Cardiac muscle cell (in vitro differentiated cells and primary cell): ENCODE data around the gene EPN1. TPM values are rescaled to one million over a fixed set of nuclear protein-coding genes. Genes with fewer than 3 reads are reported as not detected.
A peak's percentile ranks its signal among the peaks of the same experiment; 100 is the strongest.

Source experiments
- DNase-seq, 2 donors: peaks; one replicate each; pipeline versions ENCODE4 v3.0.0 to v3.0.0-alpha.2; 2010 to 2017; ENCODE audit warnings: low read depth in 1 of 2, low spot score in 1 of 2
- H3K27ac ChIP-seq: fragments of 200-600 bp; sonication (generic); 2 replicates; pipeline ENCODE4 v1.5.1; 2016
- H3K27me3 ChIP-seq: fragments of 200-600 bp; sonication (generic); 2 replicates; pipeline ENCODE4 v1.6.0; 2016; ENCODE audit warnings: control low read depth
- H3K36me3 ChIP-seq: fragments of 200-600 bp; sonication (generic); 2 replicates; pipeline ENCODE4 v1.5.1; 2016; ENCODE audit warnings: control low read depth
- H3K4me1 ChIP-seq: fragments of 200-600 bp; sonication (generic); 2 replicates; pipeline ENCODE4 v1.8.1; 2017; ENCODE audit warnings: low read depth, mild to moderate bottlenecking, mixed run types
- H3K4me3 ChIP-seq: fragments of 200-600 bp; sonication (generic); 2 replicates; pipeline ENCODE4 v1.5.1; 2016; ENCODE audit warnings: mild to moderate bottlenecking
- H3K9me3 ChIP-seq: fragments of 200-600 bp; sonication (generic); 2 replicates; pipeline ENCODE4 v1.5.1; 2017; ENCODE audit warnings: low read depth, mild to moderate bottlenecking, control low read depth
- CTCF ChIP-seq: IDR thresholded peaks from 2 replicates; pipeline ENCODE4 v1.5.1; 2012; ENCODE audit warnings: low read depth, mild to moderate bottlenecking, low read length
- polyA plus RNA-seq: library from polyadenylated mRNA; unstranded; fragments of >200 nt; fragmentation: Nextera tagmentation; extraction: Ambion mirVana; gene quantifications from 2 replicates; pipeline ENCODE4 v1.2.1, GENCODE V29; 2016
- total RNA-seq: library from RNA; depleted of rRNA; stranded (reverse); fragments of >200 nt; gene quantifications from 2 replicates; pipeline ENCODE4 v1.2.3, GENCODE V29; 2016

The EPN1 gene
- total and polyA plus RNA-seq, 2 experiments from 2014 or later, result 164 to 173 TPM

GRCh38 chr19:55640577-55641425, 34.2 kb upstream of the EPN1 start, which contains the start of gene ZNF580:
ZNF580 (plus strand) TSS chr19:55641002; CDS start chr19:55642509, 1,507 bp downstream.
- Histone ChIP-seq H3K36me3 (no peaks in the 10 kb centered on the region), H3K27me3 (no peaks in the 10 kb centered on the region), H3K4me3 (peak within 1 kb of the TSS; percentile 95), H3K9me3 (no peaks in the 10 kb centered on the region), H3K4me1 (peaks cover 19% of the 10 kb centered on the region), H3K27ac (peak within 1 kb of the TSS; percentile 91)
- TF ChIP-seq CTCF, result no peak
- DNase-seq, result peak; percentile 73 to 93

GRCh38 chr19:55641426-55642152, 33.4 kb upstream of the EPN1 start:
- no peak for TF ChIP-seq CTCF
- Histone ChIP-seq H3K27ac (peak overlapping the region; percentile 91), H3K36me3 (no peaks in the 10 kb centered on the region), H3K9me3 (no peaks in the 10 kb centered on the region), H3K4me1 (peaks cover 16% of the 10 kb centered on the region), H3K27me3 (no peaks in the 10 kb centered on the region), H3K4me3 (peak overlapping the region; percentile 95)
- DNase-seq, result peak; percentile 19 to 62

GRCh38 chr19:55642153-55643002, 32.6 kb upstream of the EPN1 start:
- Histone ChIP-seq H3K27me3 (no peaks in the 10 kb centered on the region), H3K27ac (peak overlapping the region; percentile 91), H3K9me3 (no peaks in the 10 kb centered on the region), H3K36me3 (no peaks in the 10 kb centered on the region), H3K4me3 (peak overlapping the region; percentile 95), H3K4me1 (peaks cover 18% of the 10 kb centered on the region)
- peak; percentile 39 to 50 for DNase-seq
- TF ChIP-seq CTCF, result no peak

GRCh38 chr19:55643003-55643886, 31.8 kb upstream of the EPN1 start, which contains the start of gene ZNF581:
ZNF581 (plus strand) TSS chr19:55643649; CDS start chr19:55644572, 923 bp downstream.
- Histone ChIP-seq H3K27me3 (no peaks in the 10 kb centered on the region), H3K4me1 (peaks cover 19% of the 10 kb centered on the region), H3K4me3 (peak within 1 kb of the TSS; percentile 95), H3K27ac (peak within 1 kb of the TSS; percentile 91), H3K9me3 (no peaks in the 10 kb centered on the region), H3K36me3 (no peaks in the 10 kb centered on the region)
- no peak for TF ChIP-seq CTCF
- peak; percentile 83 to 85 for DNase-seq
